Epithelial cell of esophagus (primary cell): ENCODE results near the gene GRIN1.

Experiments
- DNase-seq: peaks from one replicate; pipeline ENCODE4 v3.0.0; 2010; ENCODE audit warnings: low read depth
- H3K4me3 ChIP-seq: 2 replicates; pipeline ENCODE4 v1.5.1; 2011; ENCODE audit warnings: mild to moderate bottlenecking, low read length, control low read depth
- CTCF ChIP-seq: IDR thresholded peaks from 2 replicates; pipeline ENCODE4 v1.5.1; 2011; ENCODE audit warnings: low read depth, mild to moderate bottlenecking, low read length, control low read depth, inconsistent platforms; ENCODE audit not compliant: insufficient read depth; ENCODE audit errors: missing control alignments

Gene GRIN1

GRCh38 chr9:137212520-137212919 lies 73.6 kb downstream of the GRIN1 start:
- DNase-seq: no peak
- H3K4me3 ChIP-seq: no peak overlapping the region
- no peak for TF ChIP-seq CTCF

GRCh38 chr9:137213160-137214060 lies 74.5 kb downstream of the GRIN1 start:
- H3K4me3 ChIP-seq: no peak overlapping the region
- peak; percentile 19 for TF ChIP-seq CTCF
- DNase-seq: no peak

- DNase-seq: no peak
- no peak overlapping the region for H3K4me3 ChIP-seq
- TF ChIP-seq CTCF: no peak
Observed at GRCh38 chr9:137214620-137215019, 75.7 kb downstream of the GRIN1 start.

- DNase-seq: no peak
- no peak overlapping the region for H3K4me3 ChIP-seq
- TF ChIP-seq CTCF: no peak
Observed at GRCh38 chr9:137215196-137215986, 76.4 kb downstream of the GRIN1 start.

GRCh38 chr9:137216188-137216965 lies 77.4 kb downstream of the GRIN1 start:
- no peak overlapping the region for H3K4me3 ChIP-seq
- no peak for TF ChIP-seq CTCF
- no peak for DNase-seq

GRCh38 chr9:137217276-137218211 lies 78.6 kb downstream of the GRIN1 start:
- DNase-seq: peak; percentile 87
- peak; percentile 21 for TF ChIP-seq CTCF
- H3K4me3 ChIP-seq: peak overlapping the region; percentile 45
